Gastroesophageal sphincter (tissue), 4 donors: ENCODE measurements around the gene DRAP1. TPM values are rescaled to one million over a fixed set of nuclear protein-coding genes. Genes with fewer than 3 reads are reported as not detected.

Experiments used
- ATAC-seq: fragments of 150-250 bp; one replicate; pipeline ENCODE4 v1.9.1; 2016; ENCODE audit warnings: mild to moderate bottlenecking, moderate library complexity
- H3K27ac ChIP-seq, 4 donors: fragments of 200-600 bp; sonication (generic) in 3 of 4; 1 replicate in 3 of 4; 2 replicates in 1 of 4; pipeline ENCODE4 v1.5.1; 2016 to 2019
- H3K27me3 ChIP-seq: fragments of 200-600 bp; sonication (generic); one replicate; pipeline ENCODE4 v1.5.1; 2019
- H3K36me3 ChIP-seq, 2 donors: fragments of 200-600 bp; sonication (generic); one replicate each; pipeline ENCODE4 v1.5.1; 2019; ENCODE audit warnings: control low read depth in 1 of 2
- H3K4me1 ChIP-seq, 3 donors: fragments of 200-600 bp; sonication (generic); 1 replicate in 2 of 3; 2 replicates in 1 of 3; pipeline ENCODE4 v1.5.1; 2016 to 2019; ENCODE audit warnings: control low read depth in 2 of 3
- H3K4me3 ChIP-seq, 2 donors: fragments of 200-600 bp; sonication (generic); one replicate each; pipeline ENCODE4 v1.5.1; 2019; ENCODE audit warnings: mild to moderate bottlenecking in 1 of 2, moderate library complexity in 1 of 2
- H3K9me3 ChIP-seq, 3 donors: fragments of 200-600 bp; sonication (generic); one replicate each; pipeline ENCODE4 v1.5.1; 2017 to 2019; ENCODE audit warnings: control low read depth in 2 of 3
- EP300 ChIP-seq: sonication (generic); formaldehyde crosslinking; IDR thresholded peaks from one replicate; pipeline ENCODE4 v1.6.1; 2017; ENCODE audit warnings: antibody characterized with exemption, mild to moderate bottlenecking
- POLR2A ChIP-seq, 2 donors: fragments of 450-650 bp; IDR thresholded peaks; one replicate each; pipeline ENCODE4 v1.6.1; 2017; ENCODE audit warnings: antibody characterized with exemption in 2 of 2, mild to moderate bottlenecking in 2 of 2, moderate library complexity in 1 of 2
- POLR2AphosphoS5 ChIP-seq: sonication (generic); formaldehyde crosslinking; IDR thresholded peaks from one replicate; pipeline ENCODE4 v1.6.1; 2017; ENCODE audit warnings: antibody characterized with exemption
- WGBS, 2 donors: methylation state at CpG; one replicate each; pipeline ENCODE4 v1.1.5; 2018; ENCODE audit warnings: low coverage in 1 of 2; 5-methylcytosine and 5-hydroxymethylcytosine counted together
- total RNA-seq, 4 donors: library from RNA; depleted of rRNA; stranded (reverse); fragments of >200 nt; gene quantifications; one replicate each; pipeline ENCODE4 v1.1.0, GENCODE V29; 2016
- TF ChIP-seq, protein P1 (sequence below), 4 experiments: fragments of 200-600 bp in 2 of 4; fragments of 450-650 bp in 2 of 4; sonication (generic) in 1 of 4; IDR thresholded peaks; one replicate each; pipeline ENCODE4 v1.5.1; 2017 to 2019; ENCODE audit warnings: antibody characterized with exemption in 4 of 4, mild to moderate bottlenecking in 2 of 4, moderate library complexity in 2 of 4

DRAP1 gene
- total RNA-seq, 4 donors from 2014 or later: 80.2 to 118 (median 98.8) TPM

DNA sequence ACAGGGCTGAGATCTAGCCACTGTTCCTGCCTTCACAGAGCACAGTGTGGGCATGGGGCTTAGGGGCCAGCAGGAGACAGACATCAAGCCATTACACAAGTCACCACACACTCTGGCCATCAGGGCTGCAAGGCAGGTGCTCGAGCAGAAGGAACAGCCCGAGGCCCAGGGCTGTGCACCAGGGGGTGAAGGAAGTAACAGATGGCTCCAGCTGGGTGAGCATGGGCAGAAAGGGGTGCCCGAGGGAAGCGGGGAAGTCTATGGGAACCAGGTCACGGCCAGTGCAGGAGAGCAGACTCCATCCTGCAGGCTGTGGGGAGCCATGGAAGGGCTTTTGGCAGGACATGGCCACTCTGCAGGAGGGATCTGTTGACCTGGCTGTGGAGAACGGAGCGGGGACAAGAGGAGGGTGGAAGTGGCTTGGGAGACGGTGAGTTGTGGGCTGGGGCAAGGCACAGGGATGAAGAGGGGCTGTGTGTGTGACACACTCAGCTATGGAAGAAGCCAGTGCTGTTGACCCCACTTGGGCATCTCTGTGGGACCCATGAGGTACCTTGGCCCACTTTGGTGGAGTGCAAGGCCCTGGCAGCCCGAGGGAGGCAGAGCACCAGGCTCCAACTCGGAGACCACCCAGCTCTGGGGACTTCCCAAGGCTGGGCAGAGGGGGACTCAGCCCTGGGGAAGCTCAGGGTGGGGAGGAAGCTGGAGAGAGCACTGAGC lies 4.0 kb upstream of the DRAP1 start:
- no peak for ATAC-seq
- H3K27ac ChIP-seq: peak overlapping the region; percentile 66 to 98 (median 97)
- WGBS, 2 donors: 60 to 80% methylated on average over 1 to 4 of the region's 10 CpGs
- TF ChIP-seq POLR2AphosphoS5 (no peak), EP300 (no peak), POLR2A (IDR thresholded peaks at IDR 0.05) (no peak)
- TF ChIP-seq, protein P1, sequence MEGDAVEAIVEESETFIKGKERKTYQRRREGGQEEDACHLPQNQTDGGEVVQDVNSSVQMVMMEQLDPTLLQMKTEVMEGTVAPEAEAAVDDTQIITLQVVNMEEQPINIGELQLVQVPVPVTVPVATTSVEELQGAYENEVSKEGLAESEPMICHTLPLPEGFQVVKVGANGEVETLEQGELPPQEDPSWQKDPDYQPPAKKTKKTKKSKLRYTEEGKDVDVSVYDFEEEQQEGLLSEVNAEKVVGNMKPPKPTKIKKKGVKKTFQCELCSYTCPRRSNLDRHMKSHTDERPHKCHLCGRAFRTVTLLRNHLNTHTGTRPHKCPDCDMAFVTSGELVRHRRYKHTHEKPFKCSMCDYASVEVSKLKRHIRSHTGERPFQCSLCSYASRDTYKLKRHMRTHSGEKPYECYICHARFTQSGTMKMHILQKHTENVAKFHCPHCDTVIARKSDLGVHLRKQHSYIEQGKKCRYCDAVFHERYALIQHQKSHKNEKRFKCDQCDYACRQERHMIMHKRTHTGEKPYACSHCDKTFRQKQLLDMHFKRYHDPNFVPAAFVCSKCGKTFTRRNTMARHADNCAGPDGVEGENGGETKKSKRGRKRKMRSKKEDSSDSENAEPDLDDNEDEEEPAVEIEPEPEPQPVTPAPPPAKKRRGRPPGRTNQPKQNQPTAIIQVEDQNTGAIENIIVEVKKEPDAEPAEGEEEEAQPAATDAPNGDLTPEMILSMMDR (IDR thresholded peaks at IDR 0.05): no peak
- H3K4me1 ChIP-seq: peaks cover 0 to 69% (median 45%) of the 10 kb centered on the region in 3 donors
- no peaks in the 10 kb centered on the region for H3K27me3 ChIP-seq
- no peak overlapping the region for H3K4me3 ChIP-seq
- no peaks in the 10 kb centered on the region for H3K9me3 ChIP-seq
- peaks cover 0 to 8% of the 10 kb centered on the region in 2 donors for H3K36me3 ChIP-seq

DNA sequence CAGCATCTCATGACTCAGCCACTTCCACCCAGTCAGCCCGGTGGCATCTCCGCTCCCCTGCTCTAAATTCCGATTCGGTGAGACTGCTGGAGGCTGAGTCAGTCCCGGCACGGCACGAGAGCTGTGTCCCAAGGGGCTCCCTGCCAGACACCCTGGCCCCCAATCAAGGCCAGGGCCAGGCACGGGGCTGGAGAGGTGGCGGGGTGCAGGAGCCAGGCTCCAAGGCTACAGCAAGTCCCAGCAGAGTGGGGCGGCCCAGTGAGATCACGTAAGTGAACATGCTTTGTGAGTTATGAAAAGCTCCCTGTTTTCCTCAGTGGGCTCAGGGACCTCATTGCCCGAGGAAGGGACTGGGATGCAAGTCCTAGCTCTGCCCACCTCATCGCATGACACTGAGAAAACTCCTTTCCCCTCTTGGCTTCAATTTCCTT lies 3.4 kb upstream of the DRAP1 start:
- Histone ChIP-seq H3K36me3 (peaks cover 0 to 11% of the 10 kb centered on the region in 2 donors), H3K27ac (peak overlapping the region; percentile 66 to 98 (median 97)), H3K4me3 (peak overlapping the region in 1 of 2 donors; percentile 8), H3K4me1 (peaks cover 0 to 74% (median 51%) of the 10 kb centered on the region in 3 donors), H3K27me3 (no peaks in the 10 kb centered on the region), H3K9me3 (no peaks in the 10 kb centered on the region)
- TF ChIP-seq POLR2A (IDR thresholded peaks at IDR 0.05) (no peak), EP300 (no peak), POLR2AphosphoS5 (peak; percentile 96)
- TF ChIP-seq, protein P1 (IDR thresholded peaks at IDR 0.05): no peak
- ATAC-seq: peak; percentile 77
- 0 to 33% methylated on average over 1 to 3 of the region's 13 CpGs for WGBS, 2 donors

DNA sequence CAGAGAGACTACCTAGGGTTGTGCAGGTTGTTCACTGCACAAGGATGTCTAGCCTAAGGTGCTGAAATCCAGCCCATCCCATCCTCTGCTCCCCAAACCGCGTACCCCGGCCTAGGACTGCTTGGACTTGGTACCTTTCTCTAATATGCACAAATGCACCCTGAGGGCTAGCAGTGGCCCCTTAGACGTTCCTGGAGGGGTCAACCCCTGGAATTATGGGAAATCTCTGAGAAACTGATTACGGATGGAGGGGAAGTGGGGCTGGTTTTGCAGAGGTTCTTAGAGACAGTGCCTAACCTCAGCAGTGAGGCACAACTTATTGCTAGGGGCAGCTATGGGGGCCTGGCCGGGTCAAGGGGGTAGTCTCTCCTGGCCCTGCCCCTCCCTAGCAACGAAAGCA lies 2.8 kb upstream of the DRAP1 start:
- H3K4me3 ChIP-seq: no peak overlapping the region

DNA sequence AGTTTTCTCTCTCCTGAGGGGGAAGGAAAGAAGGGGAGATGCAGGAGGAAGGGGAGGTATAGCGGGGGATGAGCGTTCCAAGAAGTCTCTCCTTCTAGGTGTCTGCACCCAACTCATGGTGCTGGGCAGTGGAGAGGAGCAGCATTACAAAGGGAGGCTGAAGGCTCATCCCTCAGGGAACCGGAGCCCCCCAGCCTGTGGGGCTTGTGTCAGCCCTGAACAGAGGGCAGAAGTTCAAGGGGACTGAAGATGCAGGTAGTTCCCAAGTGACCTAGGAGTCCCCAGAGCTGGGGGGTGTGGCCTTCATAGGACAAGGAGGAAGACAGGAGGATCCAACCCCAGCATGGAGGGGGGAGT lies 2.2 kb upstream of the DRAP1 start:
- no peaks in the 10 kb centered on the region for H3K27me3 ChIP-seq
- H3K27ac ChIP-seq: peak overlapping the region in 3 of 4 donors; percentile 97 to 98 (median 97)
- no peak for ATAC-seq
- H3K4me1 ChIP-seq: peaks cover 0 to 71% (median 44%) of the 10 kb centered on the region in 3 donors
- peaks cover 0 to 24% of the 10 kb centered on the region in 2 donors for H3K36me3 ChIP-seq
- TF ChIP-seq POLR2A (IDR thresholded peaks at IDR 0.05): no peak
- TF ChIP-seq POLR2AphosphoS5: no peak
- TF ChIP-seq, protein P1 (IDR thresholded peaks at IDR 0.05): no peak
- no peak for TF ChIP-seq EP300
- WGBS, 2 donors: 75 to 100% methylated on average over 2 of the region's 3 CpGs
- peak overlapping the region in 1 of 2 donors; percentile 99 for H3K4me3 ChIP-seq
- no peaks in the 10 kb centered on the region for H3K9me3 ChIP-seq

More for the DNA sequence above, 2.8 kb upstream of the DRAP1 start:
- TF ChIP-seq POLR2AphosphoS5: no peak
- no peak for TF ChIP-seq POLR2A (IDR thresholded peaks at IDR 0.05)
- no peak for TF ChIP-seq EP300
- TF ChIP-seq, protein P1 (IDR thresholded peaks at IDR 0.05): no peak
- WGBS, 2 donors: 60 to 67% methylated on average over 1 to 3 of the region's 7 CpGs
- Histone ChIP-seq H3K9me3 (no peaks in the 10 kb centered on the region), H3K36me3 (peaks cover 0 to 17% of the 10 kb centered on the region in 2 donors), H3K27ac (peak overlapping the region; percentile 66 to 98 (median 97)), H3K27me3 (no peaks in the 10 kb centered on the region), H3K4me1 (peaks cover 0 to 76% (median 50%) of the 10 kb centered on the region in 3 donors)
- no peak for ATAC-seq
